GM12874 (cell line): ENCODE data around the gene ARHGAP12.

Experiments
- CTCF ChIP-seq: IDR thresholded peaks from 2 replicates; pipeline ENCODE4 v1.5.1; 2011; ENCODE audit warnings: low read depth, mild to moderate bottlenecking, control low read depth, low read length, moderate library complexity; ENCODE audit not compliant: insufficient read depth

Gene ARHGAP12

GRCh38 chr10:31963589-31963980 lies 35.0 kb upstream of the ARHGAP12 start:
- no peak for TF ChIP-seq CTCF

GRCh38 chr10:31962826-31963588 lies 34.4 kb upstream of the ARHGAP12 start:
- TF ChIP-seq CTCF = no peak

GRCh38 chr10:31961277-31962074 lies 32.8 kb upstream of the ARHGAP12 start:
- no peak for TF ChIP-seq CTCF

- TF ChIP-seq CTCF = no peak
Measured at GRCh38 chr10:31959461-31960173, 31.0 kb upstream of the ARHGAP12 start.

GRCh38 chr10:31958856-31959255 lies 30.2 kb upstream of the ARHGAP12 start:
- TF ChIP-seq CTCF = no peak

GRCh38 chr10:31956200-31956946 lies 27.7 kb upstream of the ARHGAP12 start:
- no peak for TF ChIP-seq CTCF
